Measurements from ENCODE around the gene SKIC8. TPM values are rescaled to one million over a fixed set of nuclear protein-coding genes. Genes with fewer than 3 reads are reported as not detected.

The SKIC8 gene
- total RNA-seq, 1 experiment from 2014 or later, result 56.2 TPM

GRCh38 chr15:78259232-78259631 lies 40.2 kb downstream of the SKIC8 start:
- Mint-ChIP-seq H3K27me3 (ENCODE audit: insufficient read depth, unreplicated experiment) (peaks cover 8% of the 10 kb centered on the region), H3K9me3 (ENCODE audit: unreplicated experiment) (no peaks in the 10 kb centered on the region), H3K36me3 (ENCODE audit: insufficient read depth, unreplicated experiment) (peaks cover 6% of the 10 kb centered on the region), H3K27ac (ENCODE audit: low read depth, unreplicated experiment) (no peak overlapping the region), H3K4me3 (ENCODE audit: unreplicated experiment) (no peak overlapping the region), H3K4me1 (ENCODE audit: insufficient read depth, unreplicated experiment) (no peaks in the 10 kb centered on the region)
- ChIA-PET POLR2A (interaction anchor here (1.2 kb wide), 1 partner anchor 40 kb away, joined by 4 read pairs; the partner anchor contains the start of gene SKIC8), CTCF (no interaction called here)
- TF ChIP-seq CTCF (IDR thresholded peaks at IDR 0.05; ENCODE audit: unreplicated experiment), result no peak
- DNase-seq (ENCODE audit: unreplicated experiment), result no peak
- intact Hi-C loops (cut with micrococcal nuclease), result no loop called here
- no TSS peak for BruUV-seq (replicated peaks)

GRCh38 chr15:78257681-78258080 lies 41.7 kb downstream of the SKIC8 start:
- ChIA-PET POLR2A (interaction anchor here (1.0 to 1.4 kb wide), 4 partner anchors 8 to 108 kb away, joined by 3 to 4 read pairs (median 4); partner anchors contain the start of gene SKIC8), CTCF (interaction anchor here (0.9 to 1.6 kb wide), 6 partner anchors 17 to 452 kb away, joined by 3 to 6 read pairs (median 5); no protein-coding TSS in a partner anchor)
- BruUV-seq (replicated peaks), result no TSS peak
- no peak overlapping the region for H3K27ac Mint-ChIP-seq (ENCODE audit: low read depth, unreplicated experiment)
- no peaks in the 10 kb centered on the region for H3K9me3 Mint-ChIP-seq (ENCODE audit: unreplicated experiment)
- intact Hi-C loops (cut with micrococcal nuclease), result no loop called here
- peaks cover 8% of the 10 kb centered on the region for H3K27me3 Mint-ChIP-seq (ENCODE audit: insufficient read depth, unreplicated experiment)
- TF ChIP-seq CTCF (IDR thresholded peaks at IDR 0.05; ENCODE audit: unreplicated experiment), result no peak
- peaks cover 6% of the 10 kb centered on the region for H3K36me3 Mint-ChIP-seq (ENCODE audit: insufficient read depth, unreplicated experiment)
- no peaks in the 10 kb centered on the region for H3K4me1 Mint-ChIP-seq (ENCODE audit: insufficient read depth, unreplicated experiment)
- no peak for DNase-seq (ENCODE audit: unreplicated experiment)
- H3K4me3 Mint-ChIP-seq (ENCODE audit: unreplicated experiment), result no peak overlapping the region

GRCh38 chr15:78256044-78256437 lies 43.4 kb downstream of the SKIC8 start:
- H3K4me1 Mint-ChIP-seq (ENCODE audit: insufficient read depth, unreplicated experiment), result no peaks in the 10 kb centered on the region
- no peak for TF ChIP-seq CTCF (IDR thresholded peaks at IDR 0.05; ENCODE audit: unreplicated experiment)
- intact Hi-C loops (cut with micrococcal nuclease), result no loop called here
- H3K36me3 Mint-ChIP-seq (ENCODE audit: insufficient read depth, unreplicated experiment), result peaks cover 6% of the 10 kb centered on the region
- ChIA-PET CTCF (interaction anchor here (0.7 to 1.8 kb wide), 3 partner anchors 14 to 290 kb away, joined by 3 to 10 read pairs (median 4); no protein-coding TSS in a partner anchor), POLR2A (no interaction called here)
- DNase-seq (ENCODE audit: unreplicated experiment), result no peak
- BruUV-seq (replicated peaks), result no TSS peak
- H3K9me3 Mint-ChIP-seq (ENCODE audit: unreplicated experiment), result no peaks in the 10 kb centered on the region
- no peak overlapping the region for H3K27ac Mint-ChIP-seq (ENCODE audit: low read depth, unreplicated experiment)
- H3K27me3 Mint-ChIP-seq (ENCODE audit: insufficient read depth, unreplicated experiment), result peaks cover 8% of the 10 kb centered on the region
- H3K4me3 Mint-ChIP-seq (ENCODE audit: unreplicated experiment), result no peak overlapping the region

GRCh38 chr15:78255421-78256043 lies 43.9 kb downstream of the SKIC8 start:
- ChIA-PET CTCF (interaction anchor here (0.6 to 1.8 kb wide), 4 partner anchors 13 to 289 kb away, joined by 4 to 10 read pairs (median 4); no protein-coding TSS in a partner anchor), POLR2A (interaction anchor here (0.6 to 0.7 kb wide), 2 partner anchors 25 to 29 kb away, joined by 3 to 4 read pairs; no protein-coding TSS in a partner anchor)
- H3K9me3 Mint-ChIP-seq (ENCODE audit: unreplicated experiment), result no peaks in the 10 kb centered on the region
- H3K27me3 Mint-ChIP-seq (ENCODE audit: insufficient read depth, unreplicated experiment), result peaks cover 8% of the 10 kb centered on the region
- peaks cover 5% of the 10 kb centered on the region for H3K36me3 Mint-ChIP-seq (ENCODE audit: insufficient read depth, unreplicated experiment)
- BruUV-seq (replicated peaks), result no TSS peak
- no peak for TF ChIP-seq CTCF (IDR thresholded peaks at IDR 0.05; ENCODE audit: unreplicated experiment)
- no peaks in the 10 kb centered on the region for H3K4me1 Mint-ChIP-seq (ENCODE audit: insufficient read depth, unreplicated experiment)
- intact Hi-C loops (cut with micrococcal nuclease), result no loop called here
- H3K4me3 Mint-ChIP-seq (ENCODE audit: unreplicated experiment), result no peak overlapping the region
- DNase-seq (ENCODE audit: unreplicated experiment), result no peak
- no peak overlapping the region for H3K27ac Mint-ChIP-seq (ENCODE audit: low read depth, unreplicated experiment)

Measured in MCF 10A (cell line).